Activated T-helper 2 cell treated with anti-CD3 and anti-CD28 coated beads, Interferon-gamma antibody, Interleukin-2, Interleukin-4, amounts not matched to agents 10 μg/mL and 5 μg/mL and 100 μg/mL, durations not matched to agents 14 hours and 24 hours and 36 hours (primary cell): Measurements from ENCODE around the gene EYS. TPM values are rescaled to one million over a fixed set of nuclear protein-coding genes. Genes with fewer than 3 reads are reported as not detected.

Experiments used
- DNase-seq: peaks from one replicate; pipeline ENCODE4 v3.0.0; 2021; ENCODE audit warnings: low spot score
- H3K27ac Mint-ChIP-seq: one replicate; pipeline ENCODE4 v1.8.0; 2021; ENCODE audit warnings: mixed read lengths
- H3K27me3 Mint-ChIP-seq: one replicate; pipeline ENCODE4 v1.8.0; 2021; ENCODE audit warnings: low read depth, mixed read lengths
- H3K36me3 Mint-ChIP-seq: one replicate; pipeline ENCODE4 v1.8.0; 2021; ENCODE audit warnings: low read depth, mixed read lengths
- H3K4me1 Mint-ChIP-seq: one replicate; pipeline ENCODE4 v1.8.0; 2021; ENCODE audit warnings: low read depth, mixed read lengths
- H3K4me3 Mint-ChIP-seq: one replicate; pipeline ENCODE4 v1.8.0; 2021; ENCODE audit warnings: low read depth, mild to moderate bottlenecking, moderate library complexity, mixed read lengths
- H3K9me3 Mint-ChIP-seq: one replicate; pipeline ENCODE4 v1.8.0; 2021; ENCODE audit warnings: mixed read lengths
- intact Hi-C: fragments of 100-400 bp; cut with micrococcal nuclease; formaldehyde crosslinking; loops from one replicate; pipeline ENCODE4 v1.15.1; 2023
- total RNA-seq: library from RNA; stranded (reverse); gene quantifications from 2 replicates; pipeline ENCODE4 v1.2.3, GENCODE V29; 2022

EYS gene
- total RNA-seq, 1 donor from 2014 or later = not detected

DNA sequence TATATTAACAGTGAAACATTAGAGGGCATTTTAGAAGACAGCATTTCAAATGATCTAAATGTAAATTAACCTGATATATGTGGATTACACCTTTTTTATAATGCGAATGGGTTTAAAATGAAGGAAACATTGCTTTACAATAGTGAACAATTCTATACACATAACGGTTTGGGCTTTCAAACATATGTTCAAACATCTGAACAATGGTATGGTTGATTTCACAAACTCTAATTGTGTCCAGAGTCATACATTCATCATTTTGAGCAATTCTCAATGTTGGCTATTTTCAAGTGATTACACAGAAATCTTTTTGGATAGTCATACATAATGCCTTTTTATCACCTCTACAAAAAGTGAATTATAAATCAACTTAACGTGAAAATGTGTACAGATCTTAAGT, 1493.3 kb downstream of the EYS start:
- no peak for DNase-seq
- H3K27me3 Mint-ChIP-seq = no peaks in the 10 kb centered on the region
- H3K4me3 Mint-ChIP-seq = no peak overlapping the region
- H3K4me1 Mint-ChIP-seq = no peaks in the 10 kb centered on the region
- H3K27ac Mint-ChIP-seq = no peak overlapping the region
- H3K9me3 Mint-ChIP-seq = peaks cover 21% of the 10 kb centered on the region
- intact Hi-C loops = no loop called here
- H3K36me3 Mint-ChIP-seq = no peaks in the 10 kb centered on the region

DNA sequence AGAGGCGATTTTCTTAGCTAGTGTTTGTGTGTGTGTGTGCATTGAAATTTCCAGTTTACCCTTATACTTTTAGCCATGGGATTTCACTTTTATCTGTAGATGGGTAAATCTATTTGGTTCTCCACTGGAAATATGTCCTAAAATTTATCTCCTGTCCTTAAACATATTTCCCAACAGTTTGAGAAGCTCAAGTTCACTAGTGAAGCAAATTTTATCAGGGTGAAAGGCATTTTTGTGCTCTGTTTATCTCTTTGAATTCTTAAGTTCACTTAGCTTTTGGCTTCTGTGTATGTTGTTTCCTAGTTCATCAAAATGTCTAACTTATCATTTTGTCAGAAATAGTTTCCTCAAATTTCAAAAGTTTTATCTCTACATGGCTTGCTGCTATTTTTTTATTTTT, 1509.8 kb downstream of the EYS start:
- Mint-ChIP-seq H3K4me1 (no peaks in the 10 kb centered on the region), H3K4me3 (no peak overlapping the region), H3K27me3 (no peaks in the 10 kb centered on the region), H3K36me3 (no peaks in the 10 kb centered on the region), H3K9me3 (peaks cover 13% of the 10 kb centered on the region), H3K27ac (no peak overlapping the region)
- no peak for DNase-seq
- intact Hi-C loops = no loop called here

DNA sequence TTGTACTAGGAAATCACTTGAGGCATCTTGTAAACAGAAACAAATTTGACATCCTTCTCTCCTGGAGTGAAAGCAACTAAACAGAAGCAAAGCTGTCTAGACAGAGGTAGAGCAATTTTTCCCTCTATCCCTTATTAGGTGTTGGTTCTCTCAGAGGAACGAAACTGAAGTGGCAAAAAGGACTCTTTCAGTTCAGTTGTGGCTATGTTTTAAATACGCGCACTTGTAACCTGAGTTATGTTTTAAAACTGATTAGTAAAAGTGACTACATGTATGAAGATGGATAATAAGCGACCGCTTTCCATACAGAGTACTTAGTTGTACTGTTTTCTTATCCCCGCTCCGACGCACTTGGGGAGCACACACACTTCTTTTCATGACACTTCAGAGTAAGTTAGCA, 1520.4 kb downstream of the EYS start:
- Mint-ChIP-seq H3K27me3 (no peaks in the 10 kb centered on the region), H3K4me1 (no peaks in the 10 kb centered on the region), H3K36me3 (no peaks in the 10 kb centered on the region), H3K27ac (no peak overlapping the region), H3K9me3 (peaks cover 17% of the 10 kb centered on the region), H3K4me3 (no peak overlapping the region)
- no peak for DNase-seq
- intact Hi-C loops = no loop called here

DNA sequence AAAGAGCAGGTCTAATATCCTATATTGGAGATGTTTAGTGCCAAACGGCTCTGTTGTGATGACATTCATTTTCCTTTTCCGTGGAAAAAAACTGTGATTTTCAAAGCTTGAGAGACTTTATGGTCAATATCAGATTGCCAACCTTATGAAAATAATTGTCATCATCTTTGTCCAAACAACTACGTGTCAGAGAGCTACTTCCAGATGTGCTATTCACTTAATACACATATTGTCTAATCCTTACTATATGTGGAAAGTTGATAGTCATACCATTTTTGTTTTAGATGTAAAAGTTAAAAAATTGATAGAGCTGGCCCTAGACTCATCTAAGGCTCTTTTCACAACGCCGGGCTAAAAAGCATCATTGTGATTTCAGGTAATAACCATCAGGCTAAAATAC, 1521.4 kb downstream of the EYS start:
- no peaks in the 10 kb centered on the region for H3K27me3 Mint-ChIP-seq
- no peak overlapping the region for H3K27ac Mint-ChIP-seq
- H3K36me3 Mint-ChIP-seq = no peaks in the 10 kb centered on the region
- peaks cover 11% of the 10 kb centered on the region for H3K9me3 Mint-ChIP-seq
- H3K4me3 Mint-ChIP-seq = no peak overlapping the region
- H3K4me1 Mint-ChIP-seq = no peaks in the 10 kb centered on the region
- DNase-seq = no peak
- intact Hi-C loops = no loop called here

DNA sequence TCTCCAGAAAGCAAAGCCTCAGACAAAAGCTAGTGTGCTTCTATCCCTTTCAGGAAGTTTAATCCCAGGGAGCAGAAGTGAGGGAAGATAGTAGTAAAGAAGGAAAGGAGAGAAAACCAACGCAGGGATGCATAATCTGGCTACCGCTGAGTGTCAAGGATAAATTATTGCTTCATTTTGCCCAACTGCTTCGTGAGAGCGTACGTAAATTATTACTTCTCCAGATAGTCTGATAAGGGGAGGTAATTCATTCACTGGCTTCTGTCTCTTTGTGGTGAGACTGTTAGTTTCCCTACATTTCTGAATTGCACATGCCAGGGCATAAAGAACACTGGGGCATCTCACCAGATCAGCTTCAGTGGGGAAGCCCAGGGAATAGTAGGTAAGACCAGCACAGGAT, 1531.7 kb downstream of the EYS start:
- Mint-ChIP-seq H3K36me3 (no peaks in the 10 kb centered on the region), H3K27ac (no peak overlapping the region), H3K9me3 (peaks cover 6% of the 10 kb centered on the region), H3K27me3 (no peaks in the 10 kb centered on the region), H3K4me1 (no peaks in the 10 kb centered on the region), H3K4me3 (no peak overlapping the region)
- DNase-seq = no peak
- intact Hi-C loops = no loop called here

DNA sequence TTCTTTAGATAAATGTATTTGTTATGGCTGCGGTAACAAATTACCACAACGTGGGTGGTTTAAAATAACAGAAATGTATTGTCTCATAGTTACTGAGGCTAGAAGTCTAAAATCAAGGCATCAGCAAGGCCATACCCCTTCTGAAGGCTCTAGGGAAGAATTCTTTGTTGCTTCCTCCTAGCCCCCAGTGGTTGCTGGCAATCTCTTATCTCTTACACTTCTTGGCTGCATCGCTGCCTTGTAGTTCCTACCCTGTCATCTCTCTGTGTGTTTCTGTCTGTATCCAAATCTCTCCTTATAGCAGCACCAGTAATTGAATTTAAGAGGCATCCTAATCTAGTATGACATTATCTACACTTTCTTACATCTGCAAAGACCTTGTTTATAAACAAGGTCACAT, 1536.7 kb downstream of the EYS start:
- peaks cover 10% of the 10 kb centered on the region for H3K9me3 Mint-ChIP-seq
- no peak overlapping the region for H3K27ac Mint-ChIP-seq
- DNase-seq = no peak
- no peak overlapping the region for H3K4me3 Mint-ChIP-seq
- no peaks in the 10 kb centered on the region for H3K4me1 Mint-ChIP-seq
- no peaks in the 10 kb centered on the region for H3K36me3 Mint-ChIP-seq
- H3K27me3 Mint-ChIP-seq = no peaks in the 10 kb centered on the region
- intact Hi-C loops = no loop called here

DNA sequence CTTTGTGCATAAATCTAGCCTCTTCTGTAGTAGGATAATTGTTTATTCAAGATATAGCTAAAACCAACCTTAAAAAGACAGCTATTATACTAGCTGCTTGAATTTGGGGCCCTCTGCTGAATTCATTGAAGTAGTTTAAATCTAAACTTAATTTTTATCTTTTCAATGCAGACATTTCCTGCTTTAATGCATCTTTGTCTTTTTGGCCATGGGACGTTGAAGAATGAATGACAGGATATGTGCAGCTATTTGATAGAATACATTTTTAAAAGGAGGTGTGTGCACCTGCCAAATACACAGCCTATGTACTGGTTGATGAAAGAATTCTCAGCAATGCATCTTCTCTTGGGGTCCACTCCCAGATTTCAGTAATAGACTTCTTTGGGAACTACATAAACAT, 1546.5 kb downstream of the EYS start:
- Mint-ChIP-seq H3K27me3 (no peaks in the 10 kb centered on the region), H3K4me1 (no peaks in the 10 kb centered on the region), H3K36me3 (no peaks in the 10 kb centered on the region), H3K4me3 (no peak overlapping the region), H3K9me3 (peaks cover 6% of the 10 kb centered on the region), H3K27ac (no peak overlapping the region)
- intact Hi-C loops = no loop called here
- DNase-seq = no peak

DNA sequence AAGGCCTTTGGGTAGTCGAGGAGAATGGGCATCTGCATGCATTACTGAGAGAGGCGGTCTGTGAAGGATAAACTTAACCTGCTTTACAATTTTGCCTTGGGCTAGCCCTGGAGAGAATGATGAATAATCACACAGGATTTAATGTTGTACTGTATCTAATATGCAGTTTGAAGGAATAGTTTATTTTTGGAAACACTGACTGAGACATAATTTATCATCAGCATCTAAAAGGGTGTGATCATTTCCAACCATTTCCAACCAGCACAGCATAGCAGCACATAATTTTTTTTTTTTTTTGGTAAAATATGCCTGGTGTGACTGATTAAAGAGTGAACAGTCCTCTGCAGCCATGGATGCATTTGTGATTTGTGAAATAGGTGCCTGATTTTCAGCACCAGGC, 1552.0 kb downstream of the EYS start:
- intact Hi-C loops = no loop called here
- H3K27ac Mint-ChIP-seq = no peak overlapping the region
- H3K36me3 Mint-ChIP-seq = no peaks in the 10 kb centered on the region
- H3K27me3 Mint-ChIP-seq = no peaks in the 10 kb centered on the region
- peaks cover 6% of the 10 kb centered on the region for H3K9me3 Mint-ChIP-seq
- no peaks in the 10 kb centered on the region for H3K4me1 Mint-ChIP-seq
- H3K4me3 Mint-ChIP-seq = no peak overlapping the region
- DNase-seq = no peak

DNA sequence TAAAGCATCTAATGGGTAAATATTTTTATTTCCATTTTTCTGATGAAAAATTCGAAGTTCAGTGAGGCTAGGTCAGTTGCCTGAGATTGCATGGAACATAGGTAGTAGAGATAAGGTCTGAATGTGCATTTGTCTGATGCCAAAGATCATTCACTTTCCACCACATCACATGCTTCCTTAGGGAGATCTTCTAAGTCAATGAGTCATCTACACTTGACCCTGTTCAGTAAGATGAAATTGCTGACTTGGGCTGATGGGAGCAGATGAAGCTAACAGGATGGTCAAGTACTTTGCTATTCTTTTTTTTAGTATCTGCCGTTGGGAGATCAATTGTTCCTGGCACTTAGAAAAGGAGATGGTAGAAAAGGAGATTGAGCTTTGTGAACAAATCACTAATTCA, 1560.2 kb downstream of the EYS start:
- H3K27me3 Mint-ChIP-seq = no peaks in the 10 kb centered on the region
- no peaks in the 10 kb centered on the region for H3K4me1 Mint-ChIP-seq
- H3K9me3 Mint-ChIP-seq = peaks cover 7% of the 10 kb centered on the region
- DNase-seq = no peak
- H3K36me3 Mint-ChIP-seq = no peaks in the 10 kb centered on the region
- H3K27ac Mint-ChIP-seq = no peak overlapping the region
- no peak overlapping the region for H3K4me3 Mint-ChIP-seq
- intact Hi-C loops = no loop called here

DNA sequence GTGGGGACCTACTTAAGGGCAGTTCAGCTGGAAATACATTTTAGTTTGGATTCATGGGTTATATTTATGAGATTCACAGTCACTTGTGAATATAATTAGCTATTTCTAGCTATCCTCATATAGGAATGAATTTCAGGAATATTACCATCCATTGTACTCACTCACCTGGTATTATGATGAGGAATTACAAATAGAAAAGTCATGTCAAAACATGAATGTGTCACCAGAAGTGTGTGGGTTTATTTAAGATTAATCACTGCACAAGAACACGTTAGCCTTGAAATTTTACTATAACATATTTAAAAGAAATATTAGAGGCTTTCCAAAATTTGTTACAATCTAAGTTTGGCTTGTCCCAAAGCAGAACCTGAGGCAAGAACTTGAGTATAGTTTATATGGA, 1560.9 kb downstream of the EYS start:
- Mint-ChIP-seq H3K4me1 (no peaks in the 10 kb centered on the region), H3K36me3 (no peaks in the 10 kb centered on the region), H3K9me3 (peaks cover 7% of the 10 kb centered on the region), H3K4me3 (no peak overlapping the region), H3K27ac (no peak overlapping the region), H3K27me3 (no peaks in the 10 kb centered on the region)
- intact Hi-C loops = no loop called here
- DNase-seq = no peak

DNA sequence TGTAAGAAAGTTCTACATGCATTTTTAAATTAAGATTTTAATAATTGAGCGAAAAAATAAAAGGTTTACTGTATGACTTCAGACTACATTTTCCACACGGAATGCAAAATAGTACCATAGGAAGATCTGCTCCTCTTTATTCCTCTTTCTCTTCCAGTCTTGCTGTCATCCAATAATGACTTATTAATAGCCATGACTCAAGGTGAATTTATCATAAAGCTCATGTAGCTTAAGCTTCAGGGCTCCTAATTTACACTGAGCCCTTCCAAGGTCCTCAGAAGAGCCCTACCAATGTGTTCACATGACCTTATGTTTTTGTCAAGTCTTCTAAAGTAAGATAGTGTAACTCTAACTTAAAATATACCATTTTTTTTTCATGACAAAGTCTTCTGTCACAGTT, 1561.4 kb downstream of the EYS start:
- H3K27ac Mint-ChIP-seq = no peak overlapping the region
- no peaks in the 10 kb centered on the region for H3K36me3 Mint-ChIP-seq
- intact Hi-C loops = no loop called here
- no peak overlapping the region for H3K4me3 Mint-ChIP-seq
- H3K27me3 Mint-ChIP-seq = no peaks in the 10 kb centered on the region
- H3K4me1 Mint-ChIP-seq = no peaks in the 10 kb centered on the region
- no peak for DNase-seq
- H3K9me3 Mint-ChIP-seq = peaks cover 7% of the 10 kb centered on the region

DNA sequence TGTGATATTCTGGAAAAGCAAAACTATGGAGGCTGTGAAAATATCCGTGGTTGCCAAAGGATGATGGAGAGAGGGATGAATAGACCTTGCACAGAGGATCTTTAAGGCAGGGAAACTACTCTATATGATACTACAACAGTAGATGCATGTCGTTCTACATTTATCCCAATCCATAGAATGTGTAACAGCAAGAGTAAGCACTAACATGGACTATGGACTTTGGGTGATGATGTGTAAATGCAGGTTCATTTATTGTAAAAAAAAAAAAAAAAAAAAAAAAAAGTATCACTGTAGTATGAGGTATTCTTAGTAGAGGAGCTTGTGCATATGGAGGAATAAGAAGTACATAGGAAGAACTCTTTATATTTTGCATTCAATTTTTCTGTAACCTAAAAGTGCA, 1563.9 kb downstream of the EYS start:
- no peaks in the 10 kb centered on the region for H3K27me3 Mint-ChIP-seq
- no peaks in the 10 kb centered on the region for H3K4me1 Mint-ChIP-seq
- no peaks in the 10 kb centered on the region for H3K36me3 Mint-ChIP-seq
- intact Hi-C loops = no loop called here
- DNase-seq = no peak
- no peak overlapping the region for H3K27ac Mint-ChIP-seq
- H3K4me3 Mint-ChIP-seq = no peak overlapping the region
- peaks cover 12% of the 10 kb centered on the region for H3K9me3 Mint-ChIP-seq

DNA sequence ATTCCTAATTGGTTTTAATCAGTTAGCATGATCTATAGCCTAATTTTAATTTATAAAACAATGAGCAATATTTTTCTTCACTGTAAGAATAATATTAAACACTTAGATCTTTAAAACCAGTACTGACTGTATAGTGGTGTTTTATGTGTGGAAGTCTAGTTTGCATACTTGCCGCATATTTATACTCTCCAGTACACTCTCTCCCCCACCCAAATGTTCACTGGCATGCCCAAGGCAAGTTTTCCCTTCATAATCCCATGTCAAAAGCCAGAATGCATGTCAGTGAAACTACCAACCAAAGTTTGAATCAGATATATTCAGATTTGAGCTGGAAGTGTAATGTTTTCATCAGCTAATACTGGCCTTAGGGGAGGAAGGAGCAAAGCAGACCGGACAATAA, 1565.3 kb downstream of the EYS start:
- intact Hi-C loops = no loop called here
- no peaks in the 10 kb centered on the region for H3K36me3 Mint-ChIP-seq
- H3K27me3 Mint-ChIP-seq = no peaks in the 10 kb centered on the region
- no peak overlapping the region for H3K27ac Mint-ChIP-seq
- DNase-seq = no peak
- H3K4me1 Mint-ChIP-seq = no peaks in the 10 kb centered on the region
- no peak overlapping the region for H3K4me3 Mint-ChIP-seq
- H3K9me3 Mint-ChIP-seq = peaks cover 15% of the 10 kb centered on the region

DNA sequence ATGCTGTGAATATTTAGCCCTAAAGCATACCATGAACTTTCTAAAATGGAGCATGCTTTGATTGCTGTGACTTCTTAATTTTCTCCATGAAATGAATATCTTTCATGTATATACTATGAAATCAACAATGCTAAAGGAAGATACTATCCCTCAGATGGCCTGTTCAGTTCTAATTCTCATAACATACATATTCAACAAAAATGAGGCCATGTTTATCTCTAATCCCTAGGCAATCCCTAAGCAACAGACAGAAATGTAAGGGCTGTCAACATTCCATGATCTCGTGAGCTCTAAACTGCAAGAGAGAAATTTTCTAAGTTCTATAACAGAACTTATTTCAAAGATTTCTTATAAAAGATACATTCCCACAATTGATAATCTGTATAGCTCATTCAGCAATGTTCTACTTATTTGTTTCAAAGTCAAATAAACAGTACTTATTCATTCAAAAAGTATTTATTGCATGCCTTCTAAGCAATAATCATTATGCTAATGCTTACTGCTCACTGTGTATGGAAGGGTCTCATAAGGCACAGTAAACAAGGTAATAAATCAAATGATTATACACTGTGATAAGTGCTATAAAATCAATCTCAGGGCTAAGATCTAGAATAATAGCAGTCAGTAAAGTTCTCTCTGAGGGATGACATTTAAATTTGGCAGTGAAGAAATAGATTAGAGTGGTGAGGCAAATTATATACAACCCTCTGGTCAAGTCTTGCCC, 1578.6 kb downstream of the EYS start:
- H3K9me3 Mint-ChIP-seq = peaks cover 15% of the 10 kb centered on the region
- no peaks in the 10 kb centered on the region for H3K4me1 Mint-ChIP-seq
- H3K27me3 Mint-ChIP-seq = no peaks in the 10 kb centered on the region
- no peaks in the 10 kb centered on the region for H3K36me3 Mint-ChIP-seq
- intact Hi-C loops = no loop called here
- no peak overlapping the region for H3K4me3 Mint-ChIP-seq
- no peak overlapping the region for H3K27ac Mint-ChIP-seq
- no peak for DNase-seq
